GM21528 (cell line): ENCODE measurements around the gene GAB2.
"Not testable (repeated sequence)": the region's sequence is repeated elsewhere in the genome, so short reads cannot be mapped to it uniquely, and the experiment has no call there.

Source experiments
- ATAC-seq: cut with Tn5 transposase; IDR thresholded peaks from one replicate; pipeline ENCODE4 v1.9.1; 2021; ENCODE audit warnings: mild to moderate bottlenecking, moderate library complexity; ENCODE audit not compliant: unreplicated experiment, low FRiP score

Gene GAB2

GRCh38 chr11:78373689-78374088 is 43.9 kb downstream of the GAB2 start:
- ATAC-seq: no peak

- no peak for ATAC-seq
Measured at GRCh38 chr11:78372114-78372768, 45.4 kb downstream of the GAB2 start.

- no peak for ATAC-seq
Measured at GRCh38 chr11:78371221-78371891, 46.3 kb downstream of the GAB2 start.

GRCh38 chr11:78370406-78371172 is 47.0 kb downstream of the GAB2 start:
- ATAC-seq: no peak

- ATAC-seq: no peak
Measured at GRCh38 chr11:78365381-78365792, 52.2 kb downstream of the GAB2 start.

- ATAC-seq: no peak
Measured at GRCh38 chr11:78364128-78364751, 53.4 kb downstream of the GAB2 start.

DNA sequence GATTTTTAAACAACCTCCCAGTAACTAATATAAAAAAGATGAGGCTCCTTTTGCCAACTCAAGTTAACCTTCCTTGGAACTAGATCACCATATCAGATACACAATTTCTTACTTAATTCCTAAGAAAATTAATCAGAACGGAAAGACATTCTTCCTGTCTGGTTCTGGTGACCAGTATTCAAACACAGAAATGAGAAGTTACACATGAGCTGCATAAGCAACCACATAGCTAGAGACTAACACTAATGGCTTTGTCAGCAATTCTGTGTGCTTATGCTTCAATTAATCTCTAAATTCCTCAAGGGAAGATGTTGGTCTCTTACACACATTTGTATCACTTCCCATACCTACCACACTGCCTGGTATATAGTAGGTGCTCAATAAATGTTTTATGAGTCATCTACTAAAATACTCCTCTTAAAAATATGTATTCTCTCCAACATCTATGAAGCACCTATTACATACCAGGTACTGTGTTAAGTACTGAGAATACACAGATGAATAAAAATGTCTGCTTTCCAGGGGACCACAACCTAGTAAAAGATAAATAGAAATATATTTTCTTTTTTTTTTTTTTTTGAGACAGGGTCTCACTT is 54.5 kb downstream of the GAB2 start:
- ATAC-seq: no peak

- no peak for ATAC-seq
Measured at GRCh38 chr11:78361228-78361627, 56.4 kb downstream of the GAB2 start.

DNA sequence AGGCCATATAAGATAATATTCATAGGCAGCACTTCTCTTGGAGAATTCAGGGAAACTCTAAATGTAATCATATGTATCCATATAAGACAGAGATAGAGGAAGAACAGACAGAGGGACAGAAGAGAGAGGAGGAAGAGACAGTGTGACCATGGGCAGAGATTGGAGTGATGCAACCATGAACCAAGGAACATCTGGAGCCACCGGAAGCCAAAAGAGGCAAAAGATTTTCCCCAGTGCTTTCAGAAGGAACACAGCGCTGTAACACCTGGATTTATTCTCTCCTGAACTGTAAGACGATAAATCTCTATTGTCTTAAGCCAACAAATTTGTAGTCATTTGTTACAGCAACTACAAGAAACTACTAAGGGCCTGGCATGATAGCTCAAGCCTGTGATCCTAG is 57.7 kb downstream of the GAB2 start:
- ATAC-seq: no peak

DNA sequence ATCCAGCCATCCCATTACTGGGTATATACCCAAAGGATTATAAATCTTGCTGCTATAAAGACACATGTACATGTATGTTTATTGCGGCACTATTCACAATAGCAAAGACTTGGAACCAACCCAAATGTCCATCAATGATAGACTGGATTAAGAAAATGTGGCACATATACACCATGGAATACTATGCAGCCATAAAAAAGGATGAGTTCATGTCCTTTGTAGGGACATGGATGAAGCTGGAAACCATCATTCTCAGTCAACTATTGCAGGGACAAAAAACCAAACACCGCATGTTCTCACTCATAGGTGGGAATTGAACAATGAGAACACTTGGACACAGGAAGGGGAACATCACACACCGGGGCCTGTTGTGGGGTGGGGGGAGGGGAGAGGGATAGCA is 59.7 kb downstream of the GAB2 start:
- not testable (repeated sequence) for ATAC-seq

- ATAC-seq: not testable (repeated sequence)
Measured at GRCh38 chr11:78357425-78357824, 60.2 kb downstream of the GAB2 start.

DNA sequence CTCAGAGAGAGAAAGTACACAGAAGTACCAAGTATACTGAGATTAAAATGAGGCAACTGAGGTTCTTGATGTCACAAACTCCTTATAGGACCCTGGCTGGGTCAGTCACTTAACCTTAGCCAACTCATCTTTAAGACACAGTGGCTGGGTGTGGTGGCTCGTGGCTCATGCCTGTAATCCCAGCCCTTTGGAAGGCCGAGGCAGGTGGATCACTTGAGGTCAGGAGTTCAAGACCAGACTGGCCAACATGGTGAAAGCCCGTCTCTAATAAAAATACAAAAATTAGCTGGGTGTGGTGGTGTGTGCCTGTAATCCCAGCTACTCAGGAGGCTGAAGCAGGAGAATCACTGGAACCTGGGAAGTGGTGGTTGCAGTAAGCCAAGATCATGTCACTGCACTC is 61.9 kb downstream of the GAB2 start:
- ATAC-seq: not testable (repeated sequence)

DNA sequence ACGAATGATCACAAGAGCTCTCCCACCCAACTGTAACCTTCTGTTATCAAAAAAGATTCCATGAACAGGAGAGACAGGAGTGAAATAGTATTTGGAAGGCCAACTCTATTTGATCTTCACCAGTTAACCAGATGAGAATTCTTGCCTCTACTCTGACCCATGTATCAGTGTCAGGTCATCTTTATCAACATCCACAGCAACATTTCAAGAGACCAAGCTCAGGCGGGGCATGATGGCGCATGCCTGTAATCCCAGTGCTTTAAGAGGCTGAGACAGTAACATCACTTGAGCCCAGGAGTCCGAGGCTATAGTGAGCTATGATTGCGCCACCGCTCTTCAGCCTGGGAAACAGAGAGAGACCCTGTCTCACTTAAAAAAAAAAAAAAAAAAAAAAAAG is 62.3 kb downstream of the GAB2 start:
- ATAC-seq: no peak

DNA sequence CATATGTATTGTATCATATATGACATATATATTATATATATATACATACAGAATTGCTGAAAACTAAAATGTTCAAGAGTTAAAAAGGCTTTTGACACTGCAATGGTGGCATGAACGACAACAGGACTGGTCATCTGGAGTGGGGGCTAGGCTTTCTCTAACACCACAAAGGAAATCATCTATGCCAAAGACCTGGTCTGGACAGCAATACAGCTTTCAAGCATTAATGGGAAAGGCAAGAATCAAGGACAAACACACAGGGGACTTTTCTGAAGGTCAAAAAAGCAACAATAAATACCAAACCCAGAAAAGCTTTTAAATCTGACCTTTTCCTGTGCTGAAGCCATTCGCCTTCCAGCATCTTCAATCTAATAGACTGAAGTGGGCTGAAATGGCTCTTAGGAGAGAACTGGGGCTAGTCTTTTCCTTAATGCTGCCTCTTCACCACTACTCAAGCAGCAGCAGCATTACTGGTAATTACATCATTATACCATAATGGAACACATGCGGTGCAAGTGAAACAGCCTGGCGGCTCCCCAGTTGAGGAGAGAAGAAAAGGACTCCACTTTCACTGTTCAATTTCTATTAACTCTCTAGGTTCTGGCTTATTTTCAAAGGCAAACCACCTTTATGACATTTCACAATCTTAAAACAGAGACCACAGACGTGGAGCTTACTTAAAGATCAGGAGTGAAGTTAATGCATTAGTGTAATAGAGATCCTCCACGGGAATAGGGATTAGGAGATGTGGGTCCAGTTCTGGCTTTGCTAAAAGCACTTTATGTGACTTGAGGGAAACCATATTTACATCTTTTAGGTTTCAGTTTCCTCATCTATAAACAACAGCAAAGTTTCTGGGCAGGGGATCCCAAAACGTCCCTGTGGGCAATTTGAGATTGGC is 63.0 kb downstream of the GAB2 start:
- no peak for ATAC-seq

- no peak for ATAC-seq
Measured at GRCh38 chr11:78351979-78352841, 65.4 kb downstream of the GAB2 start.

GRCh38 chr11:78351193-78351592 is 66.4 kb downstream of the GAB2 start:
- ATAC-seq: no peak

- no peak for ATAC-seq
Measured at GRCh38 chr11:78350646-78351165, 66.9 kb downstream of the GAB2 start.

DNA sequence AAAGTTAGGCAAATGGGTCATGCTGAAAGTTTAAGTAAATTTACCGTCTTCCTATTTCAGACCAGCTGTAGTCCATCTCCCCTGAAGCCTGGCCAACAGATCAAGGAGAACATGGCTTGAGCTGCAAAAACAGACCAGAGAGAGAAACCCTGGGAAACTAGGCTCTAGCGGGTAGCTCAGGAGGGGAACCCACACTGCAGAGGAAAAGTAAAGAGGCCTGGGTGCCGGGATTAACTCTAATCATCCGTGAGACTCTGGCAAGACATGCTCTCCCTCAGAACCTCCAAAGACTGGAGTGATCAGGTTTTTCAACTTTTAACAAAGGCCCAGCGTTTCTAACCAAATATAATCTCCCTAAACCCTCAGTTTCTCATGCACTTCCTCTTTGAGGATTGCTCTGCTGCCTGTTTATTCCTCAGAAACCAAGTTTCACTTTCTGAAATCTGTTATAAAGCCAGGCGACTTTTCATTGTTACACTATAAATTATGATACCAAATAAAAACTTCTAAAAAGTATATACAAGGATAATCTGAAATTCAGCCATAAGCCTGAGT is 67.5 kb downstream of the GAB2 start:
- ATAC-seq: no peak
